Renal pelvis (tissue), 12 donors: ENCODE measurements around the gene IFI16. TPM values are rescaled to one million over a fixed set of nuclear protein-coding genes. Genes with fewer than 3 reads are reported as not detected.

Experiments used
- DNase-seq: peaks from one replicate; pipeline ENCODE4 v3.0.0-alpha.2; 2013
- long read RNA-seq, 16 experiments: transcript quantifications; one replicate each; lab custom pipeline, GENCODE V29; 2026
- polyA plus RNA-seq, 3 donors: library from polyadenylated mRNA; unstranded; fragments of 120-200 nt; gene quantifications; one replicate each; pipeline ENCODE4 v1.2.1, GENCODE V29; 2013; ENCODE audit not compliant: insufficient read length in 3 of 3

The IFI16 gene
- 10 to 100 TPM; 41.8 to 47.8 (median 43.1) TPM for polyA plus RNA-seq
- long read RNA-seq, donor 1, partial matches to known transcripts, result 5 of 11 reads
- long read RNA-seq, donor 1, other reads (novel, unspliced or antisense), result 0 of 11 reads
- long read RNA-seq, donor 2, transcript IFI16-205 (11 exons, 2,704 nt), result major isoform, 6 of 6 reads
- long read RNA-seq, donor 2, partial matches to known transcripts, result 0 of 6 reads
- long read RNA-seq, donor 2, other reads (novel, unspliced or antisense), result 0 of 6 reads
- long read RNA-seq, donor 3, partial matches to known transcripts, result 0 of 5 reads
- long read RNA-seq, donor 3, other reads (novel, unspliced or antisense), result 0 of 5 reads
- long read RNA-seq, donor 4, partial matches to known transcripts, result 0 of 3 reads
- long read RNA-seq, donor 4, other reads (novel, unspliced or antisense), result 0 of 3 reads
- long read RNA-seq, donor 5, partial matches to known transcripts, result 0 of 1 reads
- long read RNA-seq, donor 5, other reads (novel, unspliced or antisense), result 0 of 1 reads
- long read RNA-seq, donor 6, partial matches to known transcripts, result 0 of 5 reads
- long read RNA-seq, donor 6, other reads (novel, unspliced or antisense), result 0 of 5 reads
- long read RNA-seq, donor 7, partial matches to known transcripts, result 0 of 1 reads
- long read RNA-seq, donor 7, other reads (novel, unspliced or antisense), result 0 of 1 reads
- long read RNA-seq, donor 8, partial matches to known transcripts, result 0 of 7 reads
- long read RNA-seq, donor 8, other reads (novel, unspliced or antisense), result 0 of 7 reads
- long read RNA-seq, donor 9, transcript IFI16-205 (11 exons, 2,704 nt), result major isoform, 9 of 23 reads
- long read RNA-seq, donor 9, partial matches to known transcripts, result 12 of 23 reads
- long read RNA-seq, donor 9, other reads (novel, unspliced or antisense), result 0 of 23 reads
- long read RNA-seq, donor 10, partial matches to known transcripts, result 0 of 1 reads
- long read RNA-seq, donor 10, other reads (novel, unspliced or antisense), result 0 of 1 reads
- long read RNA-seq, donor 11, partial matches to known transcripts, result 10 of 11 reads
- long read RNA-seq, donor 11, other reads (novel, unspliced or antisense), result 0 of 11 reads
- long read RNA-seq, donor 12, transcript IFI16-205 (11 exons, 2,704 nt), result major isoform, 6 of 16 reads
- long read RNA-seq, donor 12, partial matches to known transcripts, result 6 of 16 reads
- long read RNA-seq, donor 12, other reads (novel, unspliced or antisense), result 0 of 16 reads
- long read RNA-seq, donor 13, partial matches to known transcripts, result 0 of 1 reads
- long read RNA-seq, donor 13, other reads (novel, unspliced or antisense), result 0 of 1 reads
- long read RNA-seq, donor 14, result 0 reads
- long read RNA-seq, donor 15, partial matches to known transcripts, result 0 of 4 reads
- long read RNA-seq, donor 15, other reads (novel, unspliced or antisense), result 0 of 4 reads
- long read RNA-seq, donor 16, partial matches to known transcripts, result 12 of 15 reads
- long read RNA-seq, donor 16, other reads (novel, unspliced or antisense), result 0 of 15 reads

DNA sequence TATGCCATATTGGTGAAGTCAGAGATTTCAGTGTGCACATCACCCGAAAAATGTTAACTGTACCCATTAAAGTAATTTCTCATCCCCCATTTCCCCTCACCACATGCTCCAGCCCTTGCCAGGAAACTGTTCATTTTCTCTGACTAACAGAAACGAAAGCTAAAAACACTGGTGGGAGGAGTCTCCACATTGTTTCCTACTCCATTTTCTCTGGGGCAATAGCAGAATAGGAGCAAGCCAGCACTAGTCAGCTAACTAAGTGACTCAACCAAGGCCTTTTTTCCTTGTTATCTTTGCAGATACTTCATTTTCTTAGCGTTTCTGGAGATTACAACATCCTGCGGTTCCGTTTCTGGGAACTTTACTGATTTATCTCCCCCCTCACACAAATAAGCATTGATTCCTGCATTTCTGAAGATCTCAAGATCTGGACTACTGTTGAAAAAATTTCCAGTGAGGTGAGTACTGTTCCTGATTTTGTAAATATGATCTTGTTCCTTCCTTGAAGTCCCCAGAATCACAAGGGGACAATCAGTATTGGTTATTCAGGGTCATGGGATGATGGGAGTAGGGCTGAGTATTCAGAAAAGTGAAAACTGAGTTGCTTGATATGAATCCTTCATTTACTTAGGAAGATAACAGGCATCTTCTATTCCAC lies at the start of gene IFI16:
Gene IFI16, plus strand, starts transcription at position 204 of the 658 bp plus-strand sequence. CDS start 4,774 bp downstream, outside the sequence.
- DNase-seq, result peak; percentile 62

DNA sequence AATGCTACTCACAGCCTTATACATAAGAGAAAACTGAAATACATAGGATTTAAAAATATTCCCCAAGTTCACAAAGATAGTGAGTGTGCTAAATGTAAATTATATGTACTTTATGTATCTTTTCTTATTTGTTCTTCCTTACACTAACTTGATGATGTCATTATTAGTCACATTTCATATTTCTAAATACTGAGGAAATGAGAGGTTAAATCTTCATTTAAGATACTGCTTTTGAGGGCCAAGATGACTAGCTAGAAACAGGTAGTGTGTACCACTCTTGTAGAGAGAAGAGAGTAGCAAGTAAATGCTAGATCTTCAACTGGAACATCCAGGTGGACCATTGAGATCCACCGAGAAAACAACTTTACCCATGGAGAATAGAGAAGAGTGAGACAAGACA lies 48.5 kb upstream of the IFI16 start:
- DNase-seq, result no peak

DNA sequence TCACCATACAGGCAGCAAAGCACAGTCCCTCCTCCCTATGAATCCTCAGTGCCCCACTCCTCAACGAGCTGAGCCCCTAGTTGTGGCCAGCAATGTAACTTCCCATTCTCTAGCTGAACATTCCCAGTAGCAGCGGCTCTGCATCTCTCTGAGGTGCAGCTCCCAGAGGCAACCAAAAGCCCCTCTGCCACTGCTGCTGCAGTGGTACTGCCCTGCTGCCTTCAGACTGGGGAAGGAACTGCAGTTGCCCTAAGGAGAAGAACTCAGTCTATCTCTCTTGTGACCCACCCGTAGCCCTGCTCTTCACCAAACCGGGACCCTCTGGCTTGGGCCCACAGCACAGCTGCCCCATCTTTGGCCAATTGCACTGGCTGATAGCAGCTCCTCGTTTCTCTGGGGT lies 46.7 kb upstream of the IFI16 start:
- no peak for DNase-seq

DNA sequence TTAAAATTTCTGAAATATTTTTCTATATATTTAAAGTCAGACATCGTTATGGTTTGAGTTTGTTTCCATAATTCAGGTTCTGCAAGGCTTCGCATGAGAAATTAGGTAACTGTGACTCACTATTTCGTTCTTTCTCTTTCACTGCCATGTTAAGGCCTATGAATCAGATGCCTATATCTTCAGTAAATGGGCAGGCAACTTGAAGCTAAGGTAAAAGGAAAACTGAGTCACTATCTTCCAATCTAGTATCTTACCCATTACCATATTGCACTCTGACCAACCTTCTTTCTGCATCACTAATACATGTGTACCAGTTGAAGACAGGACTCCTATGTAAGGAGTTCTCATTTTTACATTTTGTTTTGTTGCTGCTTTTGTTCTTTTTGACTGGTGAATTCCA lies 40.5 kb upstream of the IFI16 start:
- DNase-seq, result no peak

DNA sequence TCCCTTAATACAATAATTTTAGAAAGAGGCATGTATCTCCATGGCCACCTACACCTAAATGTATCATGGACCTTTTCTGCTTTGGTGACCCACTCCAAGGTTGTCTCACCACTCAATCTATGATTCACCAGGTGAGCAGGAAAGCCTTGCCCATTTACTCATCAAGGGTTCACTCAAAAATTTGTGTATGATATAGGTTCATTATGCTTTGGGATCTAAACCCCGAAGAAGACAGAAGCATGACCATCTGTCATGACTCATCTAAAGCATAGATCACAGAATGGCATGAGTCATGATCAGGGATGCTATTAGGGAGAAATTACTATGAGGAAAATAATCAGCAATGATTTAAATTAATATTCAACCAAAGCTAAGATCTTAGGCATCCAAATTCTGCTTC lies 39.9 kb upstream of the IFI16 start:
- DNase-seq, result no peak

DNA sequence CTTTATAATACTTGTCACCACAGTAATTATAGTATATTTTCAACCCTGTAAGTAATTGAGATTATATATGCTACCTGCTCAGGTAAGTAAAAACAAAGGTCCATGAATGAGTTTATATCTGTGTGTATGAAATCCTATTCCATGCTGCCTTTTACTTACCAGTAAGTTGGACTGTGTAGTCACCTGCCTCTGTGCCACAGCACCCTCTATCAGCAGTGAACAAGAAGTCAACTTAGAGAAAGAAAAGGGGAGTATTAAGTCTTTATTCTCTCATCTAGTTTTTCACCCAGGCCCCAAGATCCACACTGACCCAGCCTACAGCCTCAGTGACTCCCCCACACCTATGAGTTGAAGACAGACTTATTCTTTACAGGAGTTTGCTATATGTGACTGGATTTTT lies 36.9 kb upstream of the IFI16 start:
- no peak for DNase-seq

DNA sequence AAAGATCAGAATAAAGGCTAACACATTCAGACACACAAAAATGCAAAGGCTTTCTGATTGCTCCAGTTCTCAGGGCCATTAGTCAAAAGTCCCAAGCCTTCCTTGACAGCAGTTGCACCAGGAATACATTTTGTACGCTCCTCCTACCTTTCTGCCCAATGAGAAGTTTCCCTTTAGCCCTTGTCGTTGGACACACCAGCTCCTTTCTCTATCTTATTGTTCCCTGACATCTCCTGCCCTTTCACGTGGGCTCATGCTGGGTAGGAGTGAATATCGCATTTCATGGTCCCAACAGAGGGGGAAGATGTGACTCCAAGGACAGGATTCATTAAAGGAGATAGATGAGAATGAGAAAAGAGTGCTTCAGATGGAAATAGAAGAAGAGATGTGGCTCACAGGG lies 33.5 kb upstream of the IFI16 start:
- DNase-seq, result no peak

DNA sequence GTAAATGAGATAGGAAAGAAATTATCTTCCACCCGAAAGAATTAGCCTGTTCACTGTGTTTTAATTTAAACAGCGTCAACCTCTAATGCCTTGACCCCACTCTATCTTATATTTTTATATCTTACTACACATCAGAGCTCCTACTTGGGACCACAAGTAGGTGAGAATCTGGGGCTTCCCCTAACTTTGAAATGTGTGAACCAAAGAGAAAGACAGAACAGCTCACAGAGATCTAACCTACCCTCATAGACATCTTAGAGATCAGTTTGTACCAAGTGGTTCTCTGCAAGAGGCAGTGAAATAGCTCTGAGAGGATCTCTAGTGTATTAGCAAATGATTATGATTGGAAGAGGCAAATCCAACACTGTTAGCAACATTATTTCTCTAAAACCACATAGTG lies 31.0 kb upstream of the IFI16 start:
- DNase-seq, result no peak

DNA sequence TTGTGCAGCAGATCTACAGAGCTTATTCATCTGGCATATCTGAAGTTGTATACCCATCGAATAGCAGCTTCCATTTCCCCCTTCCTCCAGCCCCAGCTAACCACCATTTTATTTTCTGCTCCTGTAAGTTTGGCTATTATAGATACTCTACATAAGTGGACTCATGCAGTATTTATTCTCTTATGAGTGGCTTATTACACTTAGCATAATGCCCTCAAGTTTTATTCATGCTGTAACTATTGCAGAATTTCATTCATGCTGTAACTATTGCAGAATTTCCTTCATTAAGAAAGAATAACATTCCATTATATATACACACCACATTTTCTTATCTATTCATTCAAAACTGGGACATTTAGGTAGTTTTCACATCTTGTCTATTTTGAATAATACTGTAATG lies 30.5 kb upstream of the IFI16 start:
- DNase-seq, result no peak

DNA sequence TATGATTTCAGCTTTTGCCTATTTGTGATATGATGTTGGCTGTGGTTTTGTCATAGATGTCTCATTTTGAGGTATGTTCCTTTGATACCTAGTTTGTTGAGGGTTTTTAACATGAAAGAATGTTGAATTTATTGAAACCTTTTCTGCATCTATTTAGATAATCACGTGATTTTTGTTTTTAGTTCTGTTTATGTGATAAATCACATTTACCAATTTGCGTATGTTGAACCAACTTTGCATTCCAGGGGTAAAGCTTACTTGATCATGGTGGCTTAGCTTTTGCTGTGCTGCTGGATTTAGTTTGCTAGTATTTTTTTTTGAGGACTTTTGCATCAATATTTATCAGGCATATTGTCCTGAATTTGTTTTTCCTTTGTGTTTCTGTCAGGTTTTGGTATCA lies 26.5 kb upstream of the IFI16 start:
- no peak for DNase-seq

DNA sequence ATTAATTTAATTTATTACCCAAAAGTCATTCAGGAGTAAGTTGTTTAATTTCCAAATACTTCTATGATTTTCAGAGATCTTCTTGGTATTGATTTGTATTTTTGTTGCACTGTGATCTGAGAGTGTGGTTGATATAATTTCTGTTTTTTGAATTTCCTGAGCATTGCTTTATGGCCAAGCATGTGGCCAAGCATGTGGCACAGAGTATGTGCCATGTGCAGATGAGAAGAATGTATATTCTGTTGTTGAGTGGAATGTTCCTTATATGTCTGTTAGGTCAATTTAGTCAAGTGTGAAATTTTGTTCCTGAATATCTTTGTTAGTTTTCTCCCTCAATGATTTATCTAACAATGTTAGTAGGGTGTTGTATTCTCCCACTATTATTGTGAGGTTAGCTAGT lies 25.3 kb upstream of the IFI16 start:
- DNase-seq, result no peak

DNA sequence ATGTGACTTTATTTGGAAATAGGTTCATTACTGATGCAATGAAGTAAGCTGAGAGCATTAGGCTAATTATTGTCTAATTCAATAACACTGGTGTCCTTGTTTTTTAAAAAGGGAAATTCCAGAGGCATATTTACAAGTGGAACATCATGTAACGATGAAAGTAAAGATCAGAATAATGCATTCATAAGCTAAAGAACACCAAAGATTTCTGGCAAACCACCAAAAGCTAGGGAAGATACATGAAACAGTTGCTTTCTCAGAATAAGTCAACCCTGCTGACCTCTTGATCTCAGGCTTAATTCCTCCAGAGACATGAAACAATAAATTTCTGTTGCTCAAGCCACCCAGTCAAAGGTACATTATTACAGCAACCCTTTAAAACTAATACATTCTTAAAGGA lies 20.3 kb upstream of the IFI16 start:
- DNase-seq, result no peak

DNA sequence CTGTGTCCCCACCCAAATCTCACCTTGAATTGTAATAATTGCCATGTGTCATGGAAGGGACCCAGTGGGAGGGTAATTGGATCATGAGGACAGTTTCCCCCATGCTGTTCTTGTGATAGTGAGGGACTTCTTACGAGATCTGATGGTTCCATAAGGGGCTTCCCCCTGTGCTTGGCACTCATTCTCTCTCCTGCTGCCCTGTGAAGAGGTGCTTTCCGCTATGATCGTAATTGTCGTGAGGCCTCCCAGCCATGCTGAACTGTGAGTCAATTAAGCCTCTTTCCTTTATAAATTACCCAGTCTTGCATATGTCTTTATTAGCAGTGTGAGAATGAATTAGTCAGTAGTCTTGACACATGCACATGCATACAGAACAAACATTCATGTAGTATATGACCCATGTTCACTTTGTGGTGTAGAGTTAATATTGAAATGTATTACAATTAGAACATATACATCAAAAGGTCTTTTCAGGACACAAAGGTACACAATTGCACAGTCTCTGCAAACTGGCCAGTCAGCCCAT lies 16.9 kb upstream of the IFI16 start:
- no peak for DNase-seq

DNA sequence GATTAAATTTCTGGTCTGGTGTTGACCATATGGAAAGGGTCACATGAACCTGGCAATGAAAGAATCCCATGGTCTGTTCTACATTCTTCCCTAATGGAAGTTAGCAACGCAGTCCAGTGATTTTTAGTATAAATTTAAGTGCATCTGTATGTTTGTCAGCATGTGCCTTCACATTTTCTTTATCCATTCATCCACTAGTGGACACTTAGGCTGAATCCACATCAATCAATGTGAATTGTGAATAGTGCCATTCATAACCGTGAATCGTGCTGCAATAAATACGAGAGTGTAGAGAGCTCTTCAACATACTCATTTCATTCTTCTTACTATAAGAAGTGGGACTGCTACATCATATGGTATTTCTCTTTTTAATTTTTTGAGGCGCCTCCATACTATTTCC lies 12.7 kb upstream of the IFI16 start:
- no peak for DNase-seq

DNA sequence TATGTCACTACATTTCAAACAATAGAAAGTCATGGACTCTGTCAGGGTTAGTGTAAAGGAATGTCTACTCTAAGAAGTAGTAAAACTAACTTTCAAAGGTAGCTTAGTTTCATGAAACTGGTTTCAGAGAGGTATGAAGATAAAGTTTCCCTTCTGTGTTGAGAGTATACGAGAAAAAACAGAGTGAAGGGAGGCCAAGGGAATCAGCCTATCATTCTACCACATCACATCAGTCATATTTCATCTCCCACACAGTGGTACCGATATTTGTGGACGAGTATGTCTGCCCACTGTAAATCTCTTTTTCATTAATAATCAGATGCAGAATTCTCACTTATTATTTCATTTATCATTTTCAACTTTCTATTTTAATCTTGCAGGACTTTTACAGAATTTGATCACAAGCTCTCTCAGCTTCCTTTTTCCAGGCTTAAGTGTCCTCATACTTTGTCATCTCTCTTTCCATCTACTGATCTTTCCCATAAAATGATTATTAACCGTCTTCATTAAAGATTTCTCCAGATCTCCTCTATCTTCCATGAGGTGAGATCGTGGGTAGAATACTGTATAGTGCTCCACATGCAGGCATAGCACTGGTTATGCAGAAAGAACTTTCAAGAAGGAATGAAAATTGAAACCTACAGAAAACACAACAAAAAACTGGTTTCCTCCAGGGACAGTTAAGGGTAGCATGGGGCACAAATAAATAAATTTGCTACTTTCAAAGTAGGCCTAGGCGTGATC lies 11.5 kb upstream of the IFI16 start:
- no peak for DNase-seq

DNA sequence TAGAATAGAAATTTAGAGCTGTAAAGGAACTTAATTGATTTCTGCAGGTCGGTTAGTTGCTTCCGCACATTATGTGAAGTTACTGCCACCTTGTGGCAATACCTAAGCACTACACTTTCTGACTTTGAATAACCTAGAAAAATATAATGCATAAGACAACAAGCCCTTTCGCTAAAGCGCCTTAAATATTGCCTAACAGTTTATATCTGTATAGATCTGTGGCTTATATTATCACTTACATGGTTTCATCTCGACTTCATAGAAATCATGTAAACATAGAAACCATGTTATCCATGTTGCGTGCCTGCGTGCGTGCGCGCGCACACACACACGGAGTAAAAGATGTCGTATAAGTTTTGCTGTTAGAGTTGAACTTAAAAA lies 10.9 kb upstream of the IFI16 start:
- peak; percentile 65 for DNase-seq

DNA sequence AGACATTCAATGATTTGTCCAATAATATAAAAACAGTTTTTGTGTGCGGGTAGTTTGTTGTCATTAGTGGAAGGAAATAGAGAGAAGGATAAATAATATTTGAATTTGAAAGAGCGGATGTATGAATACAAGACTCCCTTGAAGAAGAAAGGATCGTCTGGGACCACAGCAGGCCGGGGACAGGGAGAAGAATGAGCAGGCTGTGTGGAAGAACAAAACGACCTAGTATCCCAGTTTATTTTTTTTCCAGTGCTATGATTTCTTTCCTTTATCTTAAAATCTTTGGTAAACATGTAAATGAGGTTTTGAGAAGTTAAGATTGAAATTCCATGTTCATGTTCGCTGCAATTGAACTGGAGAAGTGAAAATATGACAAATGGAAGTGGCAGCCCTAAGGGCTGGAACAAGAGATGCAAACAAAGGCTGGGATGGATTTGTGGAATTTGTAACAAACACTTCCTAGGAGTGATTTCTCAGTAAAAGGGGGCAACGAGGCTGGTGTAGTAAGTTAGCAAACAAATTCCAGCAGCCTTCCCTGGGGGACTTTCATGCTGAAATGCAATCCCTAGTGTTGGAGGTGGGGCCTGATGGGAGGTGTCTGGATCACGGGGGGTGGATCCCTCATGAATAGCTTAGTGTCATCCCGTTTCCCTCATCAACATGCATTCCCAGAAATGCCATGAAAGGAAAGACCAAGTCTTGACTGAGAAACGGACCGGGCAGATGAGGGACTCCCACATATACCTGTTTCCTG lies 10.2 kb upstream of the IFI16 start:
- DNase-seq, result peak; percentile 93

DNA sequence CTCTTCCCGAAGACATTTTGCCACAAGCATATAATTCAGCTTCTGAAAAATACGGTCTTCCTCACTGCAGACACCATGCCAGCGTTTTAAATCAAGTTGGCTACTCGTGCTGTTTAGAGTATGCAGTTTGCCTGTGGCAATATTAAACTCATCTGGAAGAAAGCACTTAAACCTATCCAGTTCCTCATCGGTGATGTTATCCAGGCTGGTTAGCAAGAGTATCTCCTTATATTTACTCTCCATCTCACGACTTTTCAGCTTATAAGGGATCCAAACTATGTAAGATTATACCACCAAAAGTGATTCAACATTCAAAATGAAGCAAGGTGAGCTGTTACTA lies 9.7 kb upstream of the IFI16 start:
- DNase-seq, result no peak

DNA sequence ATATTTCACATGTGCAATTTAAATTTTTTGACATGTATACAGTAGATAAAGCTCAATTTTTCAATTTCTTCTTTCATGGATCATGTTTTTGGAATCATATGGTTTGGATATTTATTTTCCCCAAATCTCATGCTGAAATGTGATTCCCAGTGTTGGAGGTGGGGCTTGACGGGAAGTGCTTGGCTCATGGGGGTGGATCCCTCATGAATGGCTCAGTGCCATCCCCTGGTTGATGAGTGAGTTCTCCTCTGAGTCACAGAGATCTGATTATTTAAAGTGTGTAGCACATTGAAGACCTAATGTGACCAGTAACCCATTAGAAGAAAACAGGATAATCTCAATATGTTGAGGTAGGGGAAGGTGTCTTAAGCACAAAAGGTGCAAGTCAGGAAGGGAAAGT lies 9.1 kb upstream of the IFI16 start:
- DNase-seq, result peak; percentile 62

DNA sequence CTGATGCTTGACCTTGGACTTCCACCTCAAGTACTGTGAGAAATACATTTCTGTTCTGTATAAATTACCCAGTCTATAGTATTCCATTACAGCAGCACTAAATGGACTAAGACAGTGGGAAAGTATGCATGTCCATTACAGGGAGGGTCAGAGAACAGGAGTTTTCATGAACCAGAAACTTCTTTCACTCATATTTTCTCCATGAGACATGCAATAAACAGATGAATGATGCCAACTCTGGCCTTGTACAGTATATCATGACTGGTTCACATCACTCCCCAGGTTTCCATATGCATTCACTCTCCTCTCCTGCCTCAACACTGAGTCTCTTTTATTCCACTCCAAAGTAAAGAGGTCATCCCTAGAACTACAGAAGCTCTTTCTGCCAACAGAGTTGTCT lies 4.5 kb upstream of the IFI16 start:
- DNase-seq, result no peak
